GM21515 (cell line): ENCODE data around the gene IFT27.
"Not testable (repeated sequence)": the region's sequence is repeated elsewhere in the genome, so short reads cannot be mapped to it uniquely, and the experiment has no call there.

ENCODE experiments used
- ATAC-seq: cut with Tn5 transposase; IDR thresholded peaks from one replicate; pipeline ENCODE4 v1.9.1; 2021; ENCODE audit not compliant: unreplicated experiment

IFT27 gene

DNA sequence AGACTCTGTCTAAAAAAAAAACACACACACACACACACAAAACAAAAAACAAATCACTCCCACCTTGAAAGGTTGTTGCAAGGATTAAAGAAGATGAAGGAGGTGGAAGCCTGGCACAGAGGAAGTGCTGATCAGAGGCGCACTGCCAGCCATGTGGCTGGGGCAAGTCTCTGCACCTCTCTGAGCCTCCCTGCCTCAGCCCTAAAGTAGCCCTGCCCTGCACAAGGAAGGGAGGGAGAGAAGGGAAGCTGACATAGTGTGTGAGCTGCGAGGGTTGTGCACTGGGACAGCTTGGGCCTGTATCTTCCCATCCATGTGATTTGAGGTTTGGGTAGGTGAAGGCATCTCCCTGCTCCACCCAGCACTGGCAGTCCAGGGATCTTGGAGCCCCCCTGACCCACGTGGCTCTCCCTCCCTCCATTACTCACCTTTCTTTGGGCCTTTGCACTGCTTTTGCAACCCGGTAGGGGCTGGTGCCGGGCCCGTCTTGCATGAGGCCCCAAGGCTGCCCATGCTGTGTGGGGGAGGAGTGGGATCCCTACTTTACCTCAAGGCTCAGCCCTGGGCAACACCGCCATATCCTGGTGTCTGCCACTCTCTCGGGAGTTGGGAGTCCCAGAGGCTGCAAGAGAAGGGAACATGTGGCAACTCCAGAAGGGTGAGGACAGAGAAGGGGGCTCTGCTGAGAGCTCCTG, 30.5 kb downstream of the IFT27 start:
- no peak for ATAC-seq

GRCh38 chr22:36744791-36745190, 31.1 kb downstream of the IFT27 start:
- no peak for ATAC-seq

DNA sequence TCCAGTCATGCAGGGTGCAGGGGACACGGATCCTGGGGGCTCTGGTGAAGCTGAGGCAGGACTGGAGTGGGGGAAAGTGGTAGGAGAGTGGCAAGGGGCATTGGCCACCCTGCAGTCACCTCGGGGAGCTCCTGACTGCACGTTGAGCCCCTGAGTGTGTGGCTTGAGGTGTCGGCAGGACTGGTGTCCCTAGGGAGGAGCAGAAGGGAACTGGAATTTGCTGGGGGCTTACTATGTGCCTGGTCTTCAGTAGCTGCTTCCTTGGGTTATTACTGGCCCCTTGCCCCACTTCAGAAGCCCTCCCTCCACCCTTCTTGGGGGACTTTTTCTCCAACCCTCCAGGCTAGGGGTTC, 31.5 kb downstream of the IFT27 start:
- no peak for ATAC-seq

GRCh38 chr22:36743591-36744412, 32.1 kb downstream of the IFT27 start:
- ATAC-seq = no peak

DNA sequence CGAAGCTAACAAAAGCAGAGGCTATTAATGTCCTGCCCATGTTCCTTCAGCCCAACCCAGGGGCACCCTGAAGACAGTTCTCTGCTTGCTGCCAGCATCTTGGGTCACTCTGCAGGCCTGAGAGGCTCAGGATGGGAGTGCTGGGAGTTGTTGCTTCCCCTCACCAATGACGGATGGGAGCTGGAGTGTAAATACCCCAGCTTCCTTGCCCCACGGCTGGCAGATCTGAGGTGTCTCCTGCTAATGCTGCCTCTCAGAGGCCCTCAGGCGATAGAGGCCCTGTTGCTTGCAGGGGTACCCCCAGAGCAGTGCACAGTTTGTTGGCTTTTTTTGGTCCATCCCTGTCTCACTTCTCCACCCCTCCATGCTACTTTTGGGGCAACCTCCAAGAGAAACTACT, 32.9 kb downstream of the IFT27 start:
- ATAC-seq = no peak

GRCh38 chr22:36741968-36742367, 34.0 kb downstream of the IFT27 start:
- ATAC-seq = no peak

DNA sequence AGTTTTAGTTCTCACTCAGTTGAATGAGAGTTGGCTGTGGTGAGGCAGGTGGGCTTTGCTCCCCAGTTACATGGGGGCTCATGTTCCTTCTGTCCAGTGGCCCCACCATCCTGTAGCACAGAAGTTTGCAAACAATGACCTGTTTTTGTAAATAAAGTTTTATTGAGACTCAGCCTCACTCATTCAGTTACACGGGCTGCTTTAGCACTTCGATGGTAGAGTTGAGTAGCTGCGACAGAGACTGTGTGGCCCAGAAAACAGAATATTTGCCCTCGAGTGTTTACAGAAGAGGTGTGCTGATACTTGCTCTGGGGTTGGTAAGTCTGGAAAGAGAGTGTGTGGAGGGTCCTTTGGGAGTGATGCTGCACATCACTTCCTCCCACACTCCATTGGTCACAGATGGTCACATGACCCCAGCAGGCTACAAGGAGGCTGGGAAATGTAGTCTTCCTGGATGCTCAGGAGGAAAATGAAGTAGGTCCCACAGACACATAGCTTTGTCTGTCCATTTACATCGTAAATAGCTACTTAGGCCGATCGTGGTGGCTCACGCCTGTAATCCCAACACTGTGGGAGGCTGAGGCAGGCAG, 34.6 kb downstream of the IFT27 start:
- ATAC-seq = no peak

GRCh38 chr22:36740716-36741115, 35.2 kb downstream of the IFT27 start:
- no peak for ATAC-seq

GRCh38 chr22:36739185-36739584, 36.7 kb downstream of the IFT27 start:
- ATAC-seq = no peak

GRCh38 chr22:36738416-36739020, 37.4 kb downstream of the IFT27 start:
- ATAC-seq = no peak

DNA sequence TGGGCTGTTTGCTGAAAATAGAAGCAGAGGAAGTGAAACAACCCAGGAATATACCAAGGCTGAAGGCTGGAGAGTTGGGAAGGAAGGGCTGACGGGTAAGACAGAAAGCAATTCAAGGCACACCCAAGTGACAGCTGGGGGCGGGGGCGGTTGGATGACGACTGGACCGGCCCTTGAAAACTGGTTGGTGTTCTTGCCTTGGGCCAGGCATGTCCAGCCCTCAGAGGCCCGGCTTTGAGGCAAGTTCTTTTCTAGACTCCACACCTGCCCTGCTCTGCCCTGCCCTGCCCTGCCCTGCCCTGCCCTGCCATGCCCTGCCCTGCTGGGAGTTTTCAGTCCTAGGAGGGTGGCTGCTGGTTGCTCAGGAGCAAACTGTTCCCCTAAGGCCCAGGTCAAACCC, 38.1 kb downstream of the IFT27 start:
- no peak for ATAC-seq

DNA sequence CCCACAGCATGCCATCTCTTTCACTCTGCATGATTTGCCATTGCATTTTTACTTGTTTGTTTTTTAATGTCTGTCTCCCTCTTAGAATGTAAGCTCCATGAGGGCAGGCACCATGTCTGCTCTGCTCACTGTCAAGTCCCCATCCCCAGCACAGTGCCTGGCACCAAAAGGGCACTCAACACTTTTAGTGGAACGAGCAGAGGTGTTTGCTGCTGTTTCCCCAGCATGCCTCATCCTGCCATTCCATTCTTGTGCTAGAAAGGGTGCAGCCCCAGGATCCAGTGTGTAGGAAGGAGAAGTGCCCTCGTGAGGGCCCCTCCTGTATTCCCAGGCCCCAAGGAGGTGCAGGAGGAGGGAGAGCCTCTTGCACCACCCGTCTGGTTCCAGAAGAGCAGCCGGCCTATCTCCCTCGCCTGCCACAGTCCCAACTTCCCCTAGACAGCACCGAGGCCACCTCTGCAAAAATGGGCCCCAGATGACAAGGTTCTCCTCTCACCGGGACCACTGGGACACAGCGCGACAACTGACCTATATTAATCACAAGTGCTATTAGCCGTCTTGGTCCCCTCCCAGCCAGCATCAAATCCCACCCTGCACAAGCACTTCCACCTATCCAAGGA, 39.1 kb downstream of the IFT27 start:
- ATAC-seq = no peak

DNA sequence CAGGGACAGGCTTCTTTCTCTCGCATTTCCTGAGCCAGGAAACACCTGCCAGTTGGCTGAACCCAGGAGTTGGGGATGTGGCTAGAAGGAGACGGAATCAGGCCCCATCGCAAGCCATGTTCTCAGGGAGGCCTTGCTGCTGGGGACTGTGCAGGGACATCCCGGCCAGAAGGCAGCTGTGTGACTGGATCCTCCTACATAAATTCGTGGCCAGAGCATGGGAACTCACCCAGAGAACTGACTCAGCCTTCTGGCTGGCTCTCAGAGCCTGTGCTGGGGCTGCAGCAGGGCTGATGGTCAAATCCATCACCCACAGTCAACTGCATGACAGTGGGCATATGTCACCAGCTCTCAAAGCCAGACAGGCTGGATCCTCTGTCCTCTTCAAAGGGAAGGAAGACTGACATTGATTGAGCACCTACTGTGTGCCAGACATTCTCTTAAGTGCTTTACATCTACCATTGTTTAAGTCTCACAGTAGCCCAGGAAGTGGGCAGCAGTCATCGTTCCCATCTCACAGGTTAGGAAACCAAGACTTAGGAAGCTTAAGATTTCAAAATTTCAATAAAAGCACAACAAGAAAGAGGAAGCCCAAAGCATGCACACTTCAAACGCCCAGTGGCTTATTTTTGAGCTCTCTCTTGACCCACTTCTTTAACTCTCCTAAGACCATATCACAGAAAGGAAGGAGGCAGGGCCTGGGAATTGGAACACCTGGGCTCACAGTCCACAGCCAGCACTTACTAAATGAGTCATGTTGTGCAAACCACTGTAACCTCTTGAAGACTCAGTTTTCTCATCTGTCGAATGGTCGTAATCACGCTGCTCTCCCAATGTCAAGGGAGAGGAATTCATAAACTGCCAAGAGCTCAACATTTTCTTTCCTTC, 41.5 kb downstream of the IFT27 start:
- no peak for ATAC-seq

DNA sequence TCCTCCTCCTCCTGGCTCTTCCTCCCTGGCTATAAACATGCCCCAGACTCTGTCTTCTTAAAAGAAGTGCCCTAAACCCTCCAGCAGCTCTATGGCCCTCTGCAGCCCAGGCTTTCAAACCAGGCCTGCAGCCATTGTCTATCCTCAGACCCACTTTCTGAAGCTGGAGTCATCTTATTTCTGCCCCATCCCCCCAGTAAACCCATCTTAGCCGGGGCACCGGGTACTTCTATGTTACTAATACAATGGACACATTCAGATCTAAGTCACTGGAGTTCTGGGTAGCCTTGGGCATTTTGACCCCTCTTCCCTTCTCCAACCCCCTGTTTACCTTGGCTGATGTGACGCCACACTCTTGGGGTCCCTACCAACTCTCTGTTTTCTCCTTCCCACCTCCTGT, 42.6 kb downstream of the IFT27 start:
- no peak for ATAC-seq

- no peak for ATAC-seq
Observed at GRCh38 chr22:36732609-36733008, 43.3 kb downstream of the IFT27 start.

- no peak for ATAC-seq
Observed at GRCh38 chr22:36731916-36732315, 44.0 kb downstream of the IFT27 start.

DNA sequence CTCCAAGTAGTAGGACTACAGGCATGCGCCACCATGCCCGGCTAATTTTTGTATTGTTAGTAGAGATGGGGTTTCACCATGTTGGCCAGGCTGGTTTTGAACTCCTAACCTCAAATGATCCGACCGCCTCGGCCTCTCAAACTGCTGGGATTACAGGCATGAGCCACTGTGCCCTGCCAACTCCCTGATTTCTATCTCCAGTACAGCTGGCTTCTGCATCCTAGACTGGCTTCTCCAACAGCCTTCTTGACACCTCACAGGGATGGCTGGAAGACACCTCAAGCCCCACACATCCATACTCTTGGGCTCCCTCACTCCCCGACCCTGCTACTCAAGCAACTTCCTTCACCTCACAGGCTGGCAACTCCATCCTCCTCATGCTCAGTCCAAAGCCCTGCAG, 44.6 kb downstream of the IFT27 start:
- ATAC-seq = not testable (repeated sequence)

GRCh38 chr22:36730176-36730858, 45.6 kb downstream of the IFT27 start:
- no peak for ATAC-seq

DNA sequence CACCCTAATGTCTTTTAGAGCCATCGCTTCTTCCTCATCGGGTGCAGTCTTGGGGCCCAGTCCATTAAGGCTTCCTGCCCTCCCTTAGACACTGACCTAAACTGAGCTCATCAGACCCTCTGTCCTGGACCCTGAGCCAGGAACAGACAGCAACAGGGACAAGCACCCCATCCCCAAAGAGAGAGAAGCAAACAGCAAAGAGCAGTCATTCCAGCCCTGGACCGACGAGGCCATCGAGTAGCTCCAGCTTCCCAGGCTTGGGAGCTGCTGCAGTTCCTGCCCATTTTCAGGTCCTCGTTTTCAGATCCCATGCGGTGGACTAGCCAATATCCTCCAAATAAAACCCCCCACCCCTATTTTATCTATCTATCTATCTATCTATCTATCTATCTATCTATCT, 46.6 kb downstream of the IFT27 start:
- no peak for ATAC-seq

DNA sequence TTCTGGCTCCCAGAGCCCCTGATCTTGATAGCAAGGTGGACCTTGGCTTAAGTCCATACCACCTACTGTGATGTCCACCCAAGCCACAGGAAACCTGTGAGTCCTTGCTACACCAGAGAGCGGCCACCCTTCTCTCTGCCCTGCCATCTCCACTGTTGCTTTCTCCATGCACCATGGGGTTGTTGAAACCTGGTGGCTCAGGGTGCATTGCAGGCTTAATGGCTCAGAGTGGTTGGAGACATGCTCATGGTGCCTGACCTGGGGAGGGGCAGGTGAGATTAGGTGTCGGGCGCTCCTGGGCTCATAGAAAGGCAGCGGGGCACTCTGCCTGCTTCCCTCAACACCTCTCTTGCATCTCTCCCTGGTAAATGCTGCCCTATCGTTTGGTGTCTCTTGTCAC, 47.4 kb downstream of the IFT27 start:
- no peak for ATAC-seq
